IPS-20b (cell line): ENCODE data around the gene DKK1.
A peak's percentile ranks its signal among the peaks of the same experiment; 100 is the strongest.

Source experiments
- H3K27ac ChIP-seq: one replicate; pipeline ENCODE4 v1.5.1; 2013; ENCODE audit warnings: low read length
- H3K27me3 ChIP-seq: 2 replicates; pipeline ENCODE4 v1.6.1; 2013; ENCODE audit warnings: mild to moderate bottlenecking, low read length, inconsistent platforms; ENCODE audit not compliant: insufficient read depth
- H3K36me3 ChIP-seq: 2 replicates; pipeline ENCODE4 v1.6.1; 2013; ENCODE audit warnings: low read depth, mild to moderate bottlenecking, inconsistent platforms, low read length, moderate library complexity; ENCODE audit not compliant: insufficient read depth
- H3K4me1 ChIP-seq: 2 replicates; pipeline ENCODE4 v1.6.1; 2013; ENCODE audit warnings: mild to moderate bottlenecking, control low read depth, inconsistent platforms, low read length, moderate library complexity; ENCODE audit not compliant: insufficient read depth
- H3K4me3 ChIP-seq: 2 replicates; pipeline ENCODE4 v1.5.1; 2013; ENCODE audit warnings: mild to moderate bottlenecking, low read length, inconsistent platforms
- H3K9ac ChIP-seq: 2 replicates; pipeline ENCODE4 v1.6.1; 2013; ENCODE audit warnings: low read depth, mild to moderate bottlenecking, inconsistent platforms, low read length, moderate library complexity
- H3K9me3 ChIP-seq: 2 replicates; pipeline ENCODE4 v1.6.1; 2013; ENCODE audit warnings: mild to moderate bottlenecking, low read depth, low read length, inconsistent platforms; ENCODE audit not compliant: insufficient read depth

Gene DKK1

GRCh38 chr10:52313933-52314821 is at the start of gene DKK1:
DKK1 (plus strand) TSS chr10:52314281; CDS start chr10:52314435, 154 bp downstream.
- no peaks in the 10 kb centered on the region for H3K9me3 ChIP-seq
- H3K27ac ChIP-seq, result no peak within 1 kb of the TSS
- H3K27me3 ChIP-seq, result peaks cover 83% of the 10 kb centered on the region
- peak within 1 kb of the TSS; percentile 73 for H3K4me3 ChIP-seq
- peak within 1 kb of the TSS; percentile 35; the same call in 1 of the 2 replicates for H3K9ac ChIP-seq
- H3K36me3 ChIP-seq, result no peaks in the 10 kb centered on the region
- peaks cover 5% of the 10 kb centered on the region; the same call in 1 of the 2 replicates for H3K4me1 ChIP-seq

DNA sequence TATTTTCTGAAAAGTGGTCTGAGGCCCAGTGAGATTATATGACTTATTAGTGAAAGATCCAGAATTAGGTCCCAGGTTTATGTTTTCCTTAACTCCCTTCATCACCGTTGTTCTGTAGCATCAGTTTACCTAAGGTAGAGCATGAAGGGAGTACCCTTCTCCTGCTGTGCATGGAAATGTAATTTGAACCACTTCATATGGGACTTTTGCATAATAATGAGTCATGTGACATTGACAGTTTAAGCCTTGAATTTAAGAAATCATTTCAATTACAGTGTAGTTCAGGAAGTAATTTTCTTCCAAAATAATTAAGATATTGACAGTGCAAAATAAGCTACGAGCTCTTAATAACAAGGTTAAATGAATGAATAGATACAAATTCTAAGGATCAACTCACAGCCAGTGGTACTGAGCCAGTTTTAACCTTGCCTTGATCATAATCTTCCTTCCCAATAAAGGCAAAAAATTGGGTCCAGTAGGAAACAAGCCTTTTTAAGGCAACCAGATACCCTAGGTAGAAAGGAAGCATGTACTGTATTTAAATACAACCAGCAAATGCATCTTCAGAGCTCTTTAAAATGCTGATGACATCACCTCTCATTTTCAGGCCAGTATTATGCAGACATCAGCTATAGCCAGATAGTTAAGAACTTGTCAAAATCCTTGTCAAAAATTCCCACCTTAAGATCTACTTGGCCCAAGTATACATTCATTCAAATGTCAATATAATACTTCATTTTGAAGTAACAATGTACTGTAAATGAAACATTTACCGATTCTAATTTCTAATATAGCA is 48.8 kb upstream of the DKK1 start:
- H3K9me3 ChIP-seq, result no peaks in the 10 kb centered on the region
- peaks cover 11% of the 10 kb centered on the region for H3K4me1 ChIP-seq
- no peak overlapping the region for H3K9ac ChIP-seq
- no peaks in the 10 kb centered on the region for H3K27me3 ChIP-seq
- H3K36me3 ChIP-seq, result no peaks in the 10 kb centered on the region
- H3K4me3 ChIP-seq, result no peak overlapping the region
- H3K27ac ChIP-seq, result no peak overlapping the region

- no peak overlapping the region for H3K9ac ChIP-seq
- no peaks in the 10 kb centered on the region for H3K36me3 ChIP-seq
- no peaks in the 10 kb centered on the region for H3K27me3 ChIP-seq
- peaks cover 11% of the 10 kb centered on the region for H3K4me1 ChIP-seq
- H3K27ac ChIP-seq, result no peak overlapping the region
- no peak overlapping the region for H3K4me3 ChIP-seq
- H3K9me3 ChIP-seq, result no peaks in the 10 kb centered on the region
These were observed 47.2 kb upstream of the DKK1 start for GRCh38 chr10:52266858-52267257.

DNA sequence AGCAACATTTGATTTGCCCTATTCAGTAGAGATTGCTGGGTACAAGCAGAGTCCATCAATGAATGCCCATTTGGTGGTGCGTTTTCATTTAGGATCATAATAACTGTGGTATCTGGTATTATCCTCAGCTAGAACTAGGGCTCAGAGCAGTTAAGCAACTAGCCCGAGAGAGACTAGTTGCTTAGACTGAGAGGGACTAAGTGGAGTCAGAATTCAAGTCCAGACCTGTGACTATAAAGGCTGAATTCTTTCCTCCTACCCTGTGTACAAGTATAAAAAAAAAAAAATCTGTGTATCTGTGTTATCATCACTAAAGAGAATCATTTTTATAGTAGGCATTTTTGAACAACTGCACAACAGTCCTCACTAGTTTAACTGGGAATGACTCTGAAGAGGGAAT is 45.3 kb upstream of the DKK1 start:
- Histone ChIP-seq H3K36me3 (no peaks in the 10 kb centered on the region), H3K9ac (no peak overlapping the region), H3K9me3 (no peaks in the 10 kb centered on the region), H3K27me3 (no peaks in the 10 kb centered on the region), H3K27ac (no peak overlapping the region), H3K4me1 (peaks cover 11% of the 10 kb centered on the region), H3K4me3 (no peak overlapping the region)

DNA sequence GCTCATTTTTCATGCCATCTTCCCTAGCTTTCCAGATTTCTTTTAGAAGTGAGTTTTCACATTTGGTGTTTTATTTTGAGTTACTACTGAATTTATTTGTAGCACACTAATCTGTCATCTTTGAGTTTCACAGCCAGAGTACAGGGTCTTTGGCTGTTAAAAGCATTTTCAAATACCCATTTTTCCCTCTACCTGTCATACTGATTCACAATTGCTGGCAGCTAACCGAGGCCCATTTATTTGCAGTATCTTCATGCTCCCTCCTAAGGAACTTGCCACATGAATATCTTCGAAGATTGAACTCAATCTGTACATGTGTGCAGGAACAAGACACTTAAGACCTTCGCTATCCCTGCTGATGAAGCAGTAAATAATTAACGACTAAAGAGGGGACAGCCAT is 44.8 kb upstream of the DKK1 start:
- no peaks in the 10 kb centered on the region for H3K9me3 ChIP-seq
- peaks cover 11% of the 10 kb centered on the region for H3K4me1 ChIP-seq
- H3K27ac ChIP-seq, result no peak overlapping the region
- H3K36me3 ChIP-seq, result no peaks in the 10 kb centered on the region
- H3K9ac ChIP-seq, result no peak overlapping the region
- no peak overlapping the region for H3K4me3 ChIP-seq
- H3K27me3 ChIP-seq, result no peaks in the 10 kb centered on the region

DNA sequence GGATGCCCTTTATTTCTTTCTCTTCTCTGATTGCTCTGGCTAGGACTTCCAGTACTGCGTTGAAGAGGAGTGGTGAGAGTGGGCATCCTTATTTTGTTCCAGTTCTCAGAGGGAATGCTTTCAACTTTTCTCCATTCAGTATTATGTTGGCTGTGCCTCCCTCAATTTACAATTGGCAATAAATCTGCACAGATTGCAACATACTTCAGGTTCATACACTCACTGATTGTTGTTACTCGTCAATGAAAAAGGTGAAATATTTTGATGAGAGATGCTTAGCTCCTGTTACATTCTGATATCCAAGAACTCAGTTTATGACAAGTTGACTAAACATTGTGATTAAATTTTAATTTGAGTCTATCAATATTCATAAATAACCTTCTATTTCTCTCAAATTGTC is 37.9 kb upstream of the DKK1 start:
- Histone ChIP-seq H3K27me3 (no peaks in the 10 kb centered on the region), H3K4me3 (no peak overlapping the region), H3K36me3 (no peaks in the 10 kb centered on the region), H3K9me3 (no peaks in the 10 kb centered on the region; the same call in 1 of the 2 replicates), H3K27ac (no peak overlapping the region), H3K4me1 (no peaks in the 10 kb centered on the region), H3K9ac (no peak overlapping the region)

GRCh38 chr10:52276986-52277385 is 37.1 kb upstream of the DKK1 start:
- Histone ChIP-seq H3K4me1 (no peaks in the 10 kb centered on the region), H3K36me3 (no peaks in the 10 kb centered on the region), H3K27ac (no peak overlapping the region), H3K9ac (no peak overlapping the region), H3K4me3 (no peak overlapping the region), H3K9me3 (no peaks in the 10 kb centered on the region; the same call in 1 of the 2 replicates), H3K27me3 (no peaks in the 10 kb centered on the region)

GRCh38 chr10:52279546-52279945 is 34.5 kb upstream of the DKK1 start:
- H3K9ac ChIP-seq, result no peak overlapping the region
- H3K9me3 ChIP-seq, result no peaks in the 10 kb centered on the region; the same call in 1 of the 2 replicates
- no peak overlapping the region for H3K4me3 ChIP-seq
- H3K4me1 ChIP-seq, result no peaks in the 10 kb centered on the region
- no peak overlapping the region for H3K27ac ChIP-seq
- H3K36me3 ChIP-seq, result no peaks in the 10 kb centered on the region
- H3K27me3 ChIP-seq, result no peaks in the 10 kb centered on the region

GRCh38 chr10:52280051-52280450 is 34.0 kb upstream of the DKK1 start:
- Histone ChIP-seq H3K36me3 (no peaks in the 10 kb centered on the region), H3K9ac (no peak overlapping the region), H3K27ac (no peak overlapping the region), H3K9me3 (no peaks in the 10 kb centered on the region; the same call in 1 of the 2 replicates), H3K4me1 (no peaks in the 10 kb centered on the region), H3K4me3 (no peak overlapping the region), H3K27me3 (no peaks in the 10 kb centered on the region)

DNA sequence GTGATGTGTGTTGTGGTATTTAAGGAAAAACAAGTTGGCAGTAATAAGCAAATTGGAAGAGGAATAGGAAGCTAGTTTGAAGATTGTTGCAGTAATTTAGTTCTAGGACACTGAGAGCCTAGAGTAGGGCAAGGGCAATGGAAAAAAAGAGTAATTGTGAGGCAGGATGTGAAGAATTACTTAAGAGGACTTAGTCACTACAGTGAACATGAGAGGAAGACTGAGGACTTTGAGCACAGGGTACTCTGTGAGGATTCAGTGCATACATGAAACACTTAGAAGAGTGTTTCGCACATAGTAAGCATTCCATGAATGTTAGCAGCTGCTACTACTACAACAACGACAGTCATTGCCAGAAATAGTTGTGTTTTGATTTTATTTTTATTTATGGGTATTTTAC is 30.9 kb upstream of the DKK1 start:
- no peak overlapping the region for H3K4me3 ChIP-seq
- H3K9ac ChIP-seq, result no peak overlapping the region
- H3K4me1 ChIP-seq, result no peaks in the 10 kb centered on the region
- no peaks in the 10 kb centered on the region for H3K27me3 ChIP-seq
- no peaks in the 10 kb centered on the region for H3K36me3 ChIP-seq
- no peak overlapping the region for H3K27ac ChIP-seq
- no peaks in the 10 kb centered on the region for H3K9me3 ChIP-seq

DNA sequence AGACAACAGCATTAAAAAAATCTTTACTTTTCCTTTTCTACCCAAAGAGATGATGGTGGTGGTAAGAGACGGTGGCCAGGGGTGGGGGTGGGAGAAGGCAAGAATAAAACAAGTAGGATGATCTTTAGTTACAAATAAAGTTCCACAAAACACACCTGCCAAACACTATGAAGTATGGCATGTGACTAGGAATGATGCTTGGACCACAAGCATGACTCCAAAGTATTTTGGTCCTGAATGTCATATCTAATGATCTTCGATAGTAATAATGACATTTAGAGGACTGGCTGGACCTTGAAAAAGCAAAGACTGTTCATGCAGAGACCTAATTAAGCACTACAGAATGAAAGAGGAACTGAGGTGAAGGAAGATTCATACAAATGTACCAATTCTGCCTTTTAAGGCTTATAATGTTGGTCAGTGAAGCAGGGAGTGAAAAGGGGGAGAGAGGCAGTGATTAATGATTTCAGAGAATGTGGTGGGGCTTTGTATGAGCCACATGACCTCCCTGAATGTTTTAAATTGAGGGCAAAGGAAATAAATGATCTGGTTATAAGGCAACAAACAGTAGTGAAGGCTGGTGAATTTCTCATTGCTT is 29.6 kb upstream of the DKK1 start:
- Histone ChIP-seq H3K36me3 (no peaks in the 10 kb centered on the region), H3K4me1 (no peaks in the 10 kb centered on the region), H3K9ac (no peak overlapping the region), H3K27me3 (no peaks in the 10 kb centered on the region), H3K27ac (no peak overlapping the region), H3K4me3 (no peak overlapping the region), H3K9me3 (no peaks in the 10 kb centered on the region)
